HG03139 (cell line): Measurements from ENCODE around the gene CLDN14.

Source experiments
- ATAC-seq: cut with Tn5 transposase; IDR thresholded peaks from one replicate; pipeline ENCODE4 v1.9.1; 2021; ENCODE audit not compliant: unreplicated experiment

CLDN14 gene

DNA sequence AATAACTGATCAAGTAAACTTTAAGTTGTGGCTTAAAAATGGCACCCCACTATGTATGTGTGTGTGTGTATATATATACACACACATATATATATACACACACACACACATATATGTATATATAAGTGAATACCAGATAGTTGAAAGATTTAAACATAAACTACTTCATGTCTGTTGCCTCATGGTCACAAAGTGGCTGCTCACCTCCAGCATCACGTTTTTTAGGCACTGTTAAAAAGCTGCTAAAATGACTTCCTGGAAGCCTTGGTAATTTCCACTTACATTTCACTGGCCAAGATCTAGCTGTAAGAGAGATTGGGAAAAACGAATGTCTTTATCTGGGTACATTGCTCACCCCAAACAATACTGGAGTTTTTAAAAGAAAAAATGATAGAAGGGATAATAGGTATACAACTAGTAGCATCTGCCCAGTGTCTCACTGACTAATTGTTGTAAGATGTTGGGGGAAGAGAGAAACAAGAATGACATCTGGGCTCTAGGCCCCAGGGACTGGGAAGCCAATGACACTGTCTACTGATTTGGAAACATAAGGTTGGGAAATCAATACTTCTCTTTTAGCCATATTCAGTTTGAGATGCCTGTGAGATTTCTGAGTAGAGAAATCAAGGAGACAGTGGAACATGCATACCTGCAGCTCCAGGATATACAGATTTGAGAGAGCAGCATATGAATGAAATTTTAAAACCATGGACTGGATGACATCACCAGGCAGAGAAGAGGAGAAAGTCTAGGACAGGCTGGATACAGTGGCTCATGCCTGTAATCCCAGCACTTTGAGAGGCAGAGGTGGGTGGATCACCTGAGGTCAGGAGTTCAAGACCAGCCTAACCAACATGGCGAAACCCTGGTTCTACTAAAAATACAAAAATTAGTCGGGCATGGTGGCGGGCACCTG, 42.8 kb downstream of the CLDN14 start:
- ATAC-seq = no peak

DNA sequence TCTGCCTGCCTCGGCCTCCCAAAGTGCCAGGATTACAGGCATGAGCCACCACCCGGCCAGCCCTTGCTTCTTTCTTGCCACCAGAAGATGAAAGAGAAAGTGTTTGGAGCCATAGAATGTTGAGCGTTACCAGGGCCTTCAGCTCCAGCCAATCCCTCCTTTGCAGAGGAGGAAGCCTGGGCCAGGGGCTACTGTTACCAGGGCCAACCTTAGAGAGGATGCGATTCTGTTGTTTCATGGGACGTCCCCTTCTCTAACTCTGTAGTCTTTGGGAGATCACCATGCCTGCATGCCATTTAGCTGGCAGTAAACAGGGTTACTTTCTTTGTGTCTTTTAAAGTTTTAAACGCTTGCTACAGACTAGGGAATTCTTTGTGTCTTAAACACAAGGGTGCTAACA, 45.8 kb downstream of the CLDN14 start:
- no peak for ATAC-seq

DNA sequence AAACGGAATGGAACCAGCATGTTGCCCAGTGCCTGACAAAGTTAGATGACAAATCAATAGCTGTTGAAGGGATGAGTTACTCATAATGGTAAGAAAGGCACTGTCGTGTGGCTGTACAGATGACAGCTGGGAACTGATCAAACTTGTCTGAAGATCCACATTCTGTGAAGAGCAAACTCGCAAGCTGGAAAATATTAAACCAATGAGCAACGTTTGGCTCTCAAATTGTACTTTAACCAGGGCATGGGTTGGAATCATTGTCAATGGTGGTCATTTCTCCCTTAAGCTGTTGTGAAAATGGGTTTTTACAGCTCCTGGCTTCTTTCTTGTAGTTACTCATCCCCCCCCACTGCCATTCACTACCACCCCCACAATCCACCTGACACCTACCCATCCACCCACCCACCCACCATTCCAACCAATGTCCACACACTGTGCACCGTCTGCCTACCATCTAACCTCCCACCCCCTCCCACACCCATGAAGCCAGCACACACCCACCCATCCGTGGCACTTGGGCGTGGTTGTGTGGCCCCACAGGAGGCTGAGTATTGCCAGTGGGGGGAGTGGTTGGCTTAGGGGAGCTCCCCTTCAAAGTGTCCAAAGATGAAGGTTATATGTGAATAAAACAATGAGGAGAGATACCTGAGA, 46.7 kb downstream of the CLDN14 start:
- no peak for ATAC-seq

GRCh38 chr21:36431252-36431651, 48.7 kb downstream of the CLDN14 start:
- no peak for ATAC-seq

DNA sequence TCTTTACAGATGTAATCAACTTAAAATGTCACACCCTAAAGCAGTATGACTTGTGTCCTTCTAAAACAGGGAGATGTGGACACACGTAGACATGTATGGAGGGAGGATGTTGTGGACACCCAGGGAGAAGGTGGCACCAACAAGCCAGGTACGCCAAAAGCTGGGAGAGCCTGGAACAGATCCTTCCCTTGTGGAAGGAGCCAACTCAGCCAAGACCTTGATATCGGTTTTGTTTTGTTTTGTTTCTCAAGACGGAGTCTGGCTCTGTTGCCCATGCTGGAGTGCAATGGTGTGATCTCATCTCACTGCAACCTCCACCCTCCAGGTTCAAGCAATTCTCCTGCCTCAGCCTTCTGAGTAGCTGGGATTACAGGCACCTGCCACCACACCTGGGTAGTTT, 49.1 kb downstream of the CLDN14 start:
- no peak for ATAC-seq

DNA sequence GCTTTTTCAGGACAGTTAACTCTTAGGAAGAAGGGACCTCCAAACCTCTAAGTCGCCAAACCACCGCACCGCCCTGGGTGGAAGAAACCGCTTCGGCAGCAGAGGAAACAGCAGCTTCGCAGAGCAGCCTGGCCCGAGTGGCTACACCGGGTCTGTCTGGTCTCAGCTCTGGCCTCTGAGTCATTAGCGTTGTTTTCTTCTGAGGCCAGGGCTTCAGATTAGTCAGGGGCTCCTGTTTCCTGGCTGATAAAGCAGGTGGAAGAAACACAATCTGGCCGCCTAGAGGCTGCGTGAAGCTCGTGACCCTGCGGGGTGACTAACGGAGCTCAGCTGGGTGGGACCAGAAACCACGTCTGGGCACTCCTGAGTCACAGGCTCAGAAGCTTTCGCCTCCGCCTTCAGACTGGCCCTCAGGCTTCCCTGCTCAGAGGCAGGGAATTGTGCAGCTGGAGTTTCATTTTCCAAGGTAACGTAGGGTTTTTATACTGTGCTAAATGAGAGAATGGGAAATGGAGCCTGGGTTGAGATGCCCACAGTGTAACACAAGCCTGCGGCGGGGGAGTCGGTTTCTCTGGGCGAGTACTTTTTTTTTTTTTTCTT, 49.9 kb downstream of the CLDN14 start:
- ATAC-seq = peak; percentile 63

DNA sequence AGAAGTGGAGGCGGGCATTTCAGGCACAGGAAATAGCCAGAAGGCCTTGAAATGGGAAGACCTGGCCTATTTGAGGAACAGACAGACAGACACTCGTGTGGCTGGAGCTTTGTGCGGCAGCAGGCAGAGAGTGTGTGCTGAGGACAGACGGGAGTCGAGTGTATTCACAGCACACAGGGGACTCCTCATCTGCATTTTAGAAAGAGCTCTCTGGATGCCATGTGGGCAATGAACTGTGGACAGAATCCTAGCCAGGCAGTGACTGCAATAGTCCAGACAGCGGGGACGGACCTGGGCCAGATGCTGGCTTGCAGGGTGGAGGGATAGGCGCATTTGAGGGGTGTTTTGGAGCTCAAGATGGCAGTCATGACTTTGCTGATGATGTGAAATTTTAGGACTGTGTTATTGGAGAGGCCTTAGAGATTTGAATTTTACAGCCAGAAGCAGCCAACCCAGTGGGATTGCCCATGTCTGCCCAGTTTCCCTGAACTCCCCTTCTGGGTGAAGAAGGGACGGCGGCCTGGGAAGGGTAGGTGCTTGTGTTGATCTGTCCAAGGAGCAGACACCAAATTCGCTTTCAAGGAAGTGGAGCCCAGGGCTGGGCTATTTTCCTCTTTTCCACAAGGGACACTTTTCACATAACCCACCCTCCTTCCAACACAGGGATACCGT, 51.0 kb downstream of the CLDN14 start:
- ATAC-seq = no peak

- ATAC-seq = no peak
Observed at GRCh38 chr21:36427502-36427901, 52.4 kb downstream of the CLDN14 start.

DNA sequence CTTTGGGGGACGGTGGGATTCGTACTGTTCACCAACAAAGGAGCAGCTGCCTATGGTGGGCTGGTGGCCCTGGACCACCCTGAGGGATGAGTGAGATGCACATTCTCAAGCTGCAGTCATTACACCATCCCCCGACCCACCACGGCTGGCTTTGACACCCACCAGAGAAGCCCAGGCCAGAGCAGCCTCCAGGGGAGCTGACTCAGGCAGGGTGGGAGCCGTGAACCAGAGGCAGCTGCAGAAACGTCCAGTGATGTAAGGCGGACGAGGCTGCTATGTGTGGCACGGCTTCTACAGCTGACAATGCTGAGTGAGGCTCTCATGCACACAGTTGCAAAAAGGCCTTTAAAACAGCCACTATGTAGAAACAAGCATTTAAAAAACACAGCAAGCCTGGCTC, 54.6 kb downstream of the CLDN14 start:
- ATAC-seq = no peak

- no peak for ATAC-seq
Observed at GRCh38 chr21:36424592-36424991, 55.3 kb downstream of the CLDN14 start.

DNA sequence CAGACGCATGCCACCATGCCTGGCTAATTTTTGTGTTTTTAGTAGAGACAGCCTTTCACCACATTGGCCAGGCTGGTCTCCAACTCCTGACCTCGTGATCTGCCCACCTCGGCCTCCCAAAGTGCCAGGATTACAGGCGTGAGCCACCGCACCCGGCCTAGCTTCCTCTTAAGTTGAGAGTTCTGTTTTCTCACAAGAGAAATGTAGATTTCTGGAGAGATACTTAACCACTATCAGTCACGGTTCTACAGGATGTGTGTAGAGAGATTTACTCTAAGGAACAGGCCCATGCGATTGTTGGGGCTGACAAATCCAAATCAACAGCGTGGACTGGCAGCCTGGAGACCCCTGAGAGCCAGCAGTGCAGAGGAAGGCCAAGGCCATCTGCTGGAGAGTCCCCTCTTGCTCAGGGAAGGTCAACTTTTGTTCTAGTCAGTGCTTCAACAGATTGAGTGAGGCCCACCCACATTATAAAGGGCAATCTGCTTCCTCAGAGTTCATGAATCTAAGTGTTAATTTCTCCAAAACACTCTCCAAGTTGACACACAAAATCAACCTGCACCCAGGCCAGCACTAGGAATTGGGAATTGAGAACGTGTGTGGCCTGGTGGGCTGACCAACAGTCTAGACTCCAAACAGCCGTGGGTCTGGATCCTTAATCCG, 56.0 kb downstream of the CLDN14 start:
- ATAC-seq = no peak

DNA sequence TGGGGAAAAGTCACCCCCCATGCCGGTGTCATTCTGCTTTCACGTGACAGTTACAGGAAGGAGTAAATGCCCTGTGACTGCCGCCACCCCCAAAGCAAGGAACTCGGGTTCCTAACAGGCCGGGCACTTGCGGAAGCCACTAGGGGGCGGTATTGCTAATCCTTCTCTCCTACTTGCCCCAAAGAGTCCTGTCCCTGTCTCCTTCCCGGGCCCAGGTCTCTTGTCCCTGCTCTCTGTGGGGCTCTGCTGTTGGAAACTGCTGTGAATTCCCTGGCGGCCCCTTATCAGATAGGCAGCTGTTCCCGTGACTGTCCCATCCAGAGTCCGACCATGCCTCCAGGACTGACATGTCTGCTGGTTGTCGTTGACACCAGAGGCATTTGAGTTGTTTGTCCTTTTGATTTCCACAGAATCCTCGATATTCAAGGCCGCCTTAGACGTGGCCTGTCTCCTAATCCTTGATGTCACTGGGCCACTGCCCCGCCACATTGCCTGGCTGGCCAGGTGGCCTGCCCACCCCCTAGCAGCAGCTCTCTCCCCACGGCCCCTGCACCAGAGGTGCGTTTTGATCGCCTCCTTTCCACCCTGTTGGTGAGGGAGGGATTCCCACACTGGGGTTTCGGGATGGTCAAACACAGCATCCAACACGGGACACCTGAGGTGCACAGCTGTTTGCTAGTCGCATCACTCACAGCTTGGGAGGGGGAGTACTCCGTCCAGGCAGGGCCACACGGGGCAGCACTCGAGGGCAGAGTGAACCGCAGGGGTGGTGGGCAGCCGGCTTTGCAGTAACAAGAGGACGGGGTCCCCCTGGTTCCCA, 57.4 kb downstream of the CLDN14 start:
- ATAC-seq = no peak

GRCh38 chr21:36420571-36421339, 59.2 kb downstream of the CLDN14 start:
- no peak for ATAC-seq

- no peak for ATAC-seq
Observed at GRCh38 chr21:36419996-36420395, 59.9 kb downstream of the CLDN14 start.

DNA sequence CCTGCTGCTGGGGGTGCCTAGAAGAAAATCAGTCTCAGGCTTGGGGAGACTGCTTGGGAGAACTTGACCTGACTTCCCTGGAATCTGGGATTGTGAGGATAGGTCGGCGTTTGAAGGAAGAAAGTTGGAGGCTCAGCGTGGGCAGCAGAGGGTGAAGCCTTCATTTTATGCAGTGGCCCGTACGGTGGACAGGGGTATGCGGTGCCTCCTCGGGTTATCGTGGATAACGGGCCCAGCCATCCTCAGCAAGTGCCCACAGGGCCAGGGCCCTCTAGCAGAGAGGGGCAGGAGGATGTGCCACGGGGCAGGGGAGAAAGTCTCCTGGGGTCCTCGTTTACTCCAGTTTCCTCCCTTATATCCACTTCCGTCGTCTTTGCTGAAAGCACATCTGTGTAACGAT, 60.7 kb downstream of the CLDN14 start:
- ATAC-seq = no peak

DNA sequence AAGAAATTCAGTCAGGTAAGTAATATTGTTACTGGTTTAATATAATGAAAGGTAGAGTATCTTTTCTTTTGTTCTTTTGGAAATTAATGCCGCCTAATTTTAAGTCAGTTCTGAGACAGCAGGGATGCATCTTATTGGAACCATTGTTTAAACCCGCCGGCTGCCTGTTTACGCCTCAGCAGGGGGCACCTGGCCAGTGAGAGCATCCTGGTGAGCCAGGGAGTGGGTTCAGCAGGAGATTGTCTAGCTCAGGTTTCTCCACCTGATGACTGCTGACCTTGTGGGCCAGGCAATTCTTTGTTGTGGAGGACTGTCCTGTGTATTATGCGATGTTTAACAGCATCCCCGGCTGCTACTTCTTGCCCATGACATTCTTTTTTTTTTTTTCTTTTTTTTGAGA, 64.5 kb downstream of the CLDN14 start:
- no peak for ATAC-seq

DNA sequence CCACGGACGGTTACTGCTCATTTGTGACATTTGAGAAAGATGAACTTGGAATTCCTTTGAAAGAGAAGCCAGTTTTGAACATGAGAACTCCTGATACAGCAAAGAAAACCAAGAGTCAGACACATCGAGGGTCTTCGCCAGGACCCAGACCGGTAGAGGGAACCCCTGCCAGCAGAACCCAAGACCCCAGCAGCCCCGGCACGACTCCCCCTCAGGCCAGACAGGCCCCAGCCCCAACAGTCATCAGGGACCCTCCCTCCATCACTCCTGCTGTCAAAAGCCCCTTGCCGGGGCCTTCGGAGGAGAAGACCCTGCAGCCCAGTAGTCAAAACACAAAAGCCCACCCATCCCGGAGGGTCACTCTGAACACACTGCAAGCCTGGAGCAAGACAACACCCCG, 67.0 kb downstream of the CLDN14 start:
- ATAC-seq = no peak

- no peak for ATAC-seq
Observed at GRCh38 chr21:36411301-36411700, 68.6 kb downstream of the CLDN14 start.
